SK-N-MC (cell line): ENCODE measurements around the gene PROCR.

ENCODE experiments used
- EZH2 ChIP-seq: fragments of 200-600 bp; sonication (generic); IDR thresholded peaks from one replicate; pipeline ENCODE4 v1.6.1; 2017; ENCODE audit warnings: antibody characterized with exemption
- FOXP2 ChIP-seq: optimal IDR thresholded peaks from 2 replicates; pipeline ENCODE3; 2011; ENCODE audit warnings: mild to moderate bottlenecking, moderate library complexity; ENCODE audit not compliant: insufficient read depth; ENCODE audit errors: extremely low read length, control extremely low read depth
- POLR2AphosphoS5 ChIP-seq: IDR thresholded peaks from 2 replicates; pipeline ENCODE4 v1.6.1; 2012; ENCODE audit warnings: mild to moderate bottlenecking, low read depth, low read length, borderline replicate concordance

- TF ChIP-seq EZH2 (no peak), POLR2AphosphoS5 (no peak), FOXP2 (no peak)
Observed at GRCh38 chr20:35133031-35133430, 38.8 kb upstream of the PROCR start.
